HT1080 (cell line): Measurements from ENCODE around the gene SETD5. TPM values are rescaled to one million over a fixed set of nuclear protein-coding genes. Genes with fewer than 3 reads are reported as not detected.
"Not testable (repeated sequence)": the region's sequence is repeated elsewhere in the genome, so short reads cannot be mapped to it uniquely, and the experiment has no call there.

Experiments used
- DNase-seq: peaks from one replicate; pipeline ENCODE4 v3.0.0-alpha.2; 2015; ENCODE audit warnings: low read depth
- total RNA-seq: library from RNA; depleted of rRNA; stranded (reverse); fragments of >200 nt; shearing (Covaris generic); gene quantifications from 2 replicates; pipeline ENCODE4 v1.2.3, GENCODE V29; 2014

Gene SETD5
- total RNA-seq, 1 experiment from 2014 or later: 65.2 TPM

DNA sequence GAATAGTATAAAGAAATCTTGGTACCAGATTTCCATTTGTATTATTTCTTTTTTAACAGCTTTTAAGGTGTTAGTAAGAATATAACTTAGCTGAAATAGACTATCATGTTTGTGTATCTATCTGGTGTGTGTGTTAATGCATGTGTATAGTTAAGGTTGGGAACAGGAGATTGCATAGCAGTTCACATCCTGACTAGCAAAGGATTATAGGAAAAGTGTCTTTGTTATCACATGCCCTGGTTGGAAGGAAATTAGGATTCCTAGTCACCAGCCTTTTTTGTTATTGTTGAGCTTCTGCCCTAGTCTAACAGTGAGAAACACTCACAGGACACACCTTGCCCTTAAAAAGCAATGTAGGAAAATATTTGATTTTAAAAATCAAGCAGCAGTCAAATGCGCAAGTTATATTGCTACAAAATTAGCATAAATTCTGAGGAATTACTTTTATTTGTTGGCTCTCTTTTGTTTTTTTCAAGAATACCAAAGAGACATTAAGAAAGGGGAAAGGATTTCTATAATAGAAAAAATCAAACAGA lies 58.2 kb downstream of the SETD5 start:
- no peak for DNase-seq

DNA sequence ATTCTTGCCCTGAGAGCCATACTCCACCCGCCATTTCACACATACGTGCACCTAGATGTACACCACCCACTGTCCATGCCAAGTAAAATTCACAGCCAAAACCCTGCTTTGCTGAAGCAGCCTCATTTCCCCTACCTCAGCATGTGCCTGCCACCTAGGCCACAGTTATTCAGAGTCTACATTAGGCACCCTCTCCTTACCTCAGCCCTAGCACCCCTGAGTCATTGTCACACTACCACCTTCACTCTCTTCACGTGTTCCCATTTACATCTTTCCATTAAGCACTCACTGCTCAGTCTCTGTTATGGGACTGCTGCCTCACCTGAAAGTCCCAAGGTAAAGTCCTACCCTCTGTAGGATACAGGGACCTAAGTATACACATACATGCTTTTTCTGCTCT lies 70.0 kb downstream of the SETD5 start:
- no peak for DNase-seq

DNA sequence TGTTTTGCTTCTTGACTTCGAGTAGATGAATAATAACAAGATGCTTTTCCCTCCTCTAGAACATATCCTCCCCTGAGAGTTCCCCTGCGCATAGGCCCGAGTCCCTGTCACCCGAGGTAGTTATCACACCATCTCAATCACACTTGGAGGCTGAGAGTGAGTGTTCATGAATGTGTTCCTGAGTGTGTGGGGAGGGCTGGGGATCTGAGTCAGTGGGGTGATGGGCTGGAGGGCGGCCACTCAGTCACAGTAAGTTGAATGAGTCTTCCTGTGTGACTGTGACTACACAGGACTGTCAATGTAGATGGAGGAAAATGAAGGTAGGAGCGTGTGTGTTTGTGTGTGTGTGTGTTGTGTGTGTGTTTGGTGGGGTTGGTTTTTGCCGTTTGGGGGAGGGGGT lies 71.0 kb downstream of the SETD5 start:
- peak; percentile 12 for DNase-seq

DNA sequence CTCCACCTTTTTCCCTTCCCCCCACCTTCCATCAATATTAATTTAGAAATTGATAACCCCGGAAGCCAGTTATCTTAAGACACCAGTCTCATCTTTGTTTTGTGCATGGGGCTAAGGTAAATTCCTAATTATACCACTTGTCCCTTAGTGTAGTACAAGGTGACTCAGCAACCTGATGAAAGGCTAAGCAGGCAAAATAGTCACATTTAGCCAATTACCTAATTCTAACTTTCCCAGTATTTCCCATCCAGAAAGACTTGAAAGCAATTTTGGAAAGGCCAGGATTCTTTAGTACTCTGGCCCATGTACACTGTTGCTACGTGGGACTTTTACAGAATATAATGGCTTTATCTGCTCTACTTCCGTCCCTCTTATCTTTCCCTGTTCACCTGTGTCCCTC lies 72.6 kb downstream of the SETD5 start:
- no peak for DNase-seq

DNA sequence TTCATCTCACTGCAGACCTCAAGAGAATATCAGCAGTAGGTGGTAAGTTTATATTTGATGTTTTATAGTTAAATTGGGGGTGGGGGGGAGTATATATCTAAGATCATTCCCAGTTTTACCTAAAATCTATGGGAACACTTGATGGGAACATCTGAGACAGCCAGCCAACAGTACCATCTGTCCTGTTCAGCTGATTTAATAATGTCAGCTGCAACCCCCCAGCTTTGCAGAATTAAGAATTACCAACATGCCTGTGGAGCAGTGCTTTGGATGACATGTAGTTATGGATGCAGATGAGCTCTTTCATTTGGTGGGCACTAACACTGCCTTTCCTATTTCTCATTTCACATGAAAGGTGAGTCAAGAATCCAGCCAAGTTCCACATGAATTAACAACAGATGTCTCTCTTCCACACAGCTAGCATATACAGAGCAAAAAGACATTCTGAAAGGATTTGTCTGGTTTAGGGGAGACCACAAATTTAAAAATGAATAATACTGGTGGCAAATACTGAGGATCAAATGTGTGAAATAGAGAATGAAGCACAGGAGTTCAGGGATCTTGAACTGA lies 76.2 kb downstream of the SETD5 start:
- DNase-seq: no peak

DNA sequence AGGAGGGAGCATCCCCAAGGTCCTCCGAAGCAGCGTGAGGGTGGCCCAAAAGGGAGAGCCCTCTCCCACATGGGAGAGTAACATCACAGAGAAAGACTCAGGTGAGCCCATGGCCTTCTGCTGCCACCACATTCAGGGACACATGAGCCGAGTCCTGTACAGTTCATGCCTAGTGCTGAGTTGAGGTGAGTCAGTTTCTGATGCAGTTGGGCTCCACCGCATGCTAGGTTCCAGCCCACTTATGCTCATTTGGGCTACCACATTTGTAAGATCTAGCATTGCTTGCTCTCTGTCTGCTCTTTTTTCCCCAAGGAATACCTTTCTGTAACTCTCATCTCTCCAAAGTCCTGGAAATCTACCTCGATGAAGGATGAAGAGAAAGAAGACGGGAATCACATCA lies 77.1 kb downstream of the SETD5 start:
- no peak for DNase-seq

DNA sequence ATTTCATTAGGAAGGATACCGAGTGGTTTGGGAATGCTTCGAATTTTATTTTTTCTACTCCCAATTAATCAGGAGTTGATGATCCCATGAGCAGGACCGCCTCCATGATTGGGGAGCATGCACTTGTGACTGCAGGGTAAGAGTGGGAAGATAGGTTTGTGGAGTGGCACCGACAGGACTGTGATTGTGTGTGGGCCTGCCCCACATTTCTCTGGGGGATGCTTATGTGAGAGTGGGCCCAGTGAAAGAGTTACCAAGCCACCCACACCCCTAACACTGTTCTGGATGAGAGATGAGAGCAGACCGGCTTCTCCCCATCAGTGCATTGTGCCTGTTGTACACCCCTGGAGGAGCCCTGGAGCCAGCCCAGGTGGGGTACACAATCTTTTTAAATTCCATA lies 79.5 kb downstream of the SETD5 start:
- DNase-seq: no peak

DNA sequence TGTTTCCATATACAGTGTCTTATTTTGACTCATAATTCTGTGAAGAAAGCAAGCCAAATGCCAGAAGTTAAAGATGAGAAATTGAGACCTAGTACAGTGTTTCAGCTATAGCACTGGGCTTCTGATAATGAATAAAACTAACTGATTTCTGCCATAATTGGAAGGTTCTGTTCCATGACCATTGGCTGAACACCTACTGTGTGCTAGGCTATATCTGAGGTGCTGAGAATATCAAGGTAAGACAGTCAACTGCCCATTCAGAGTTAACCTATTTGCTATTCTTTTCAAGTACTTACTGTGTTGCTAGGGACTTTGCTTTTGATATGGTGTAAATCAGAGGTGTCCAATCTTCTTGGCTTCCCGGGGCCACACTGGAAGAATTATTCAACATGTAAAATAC lies 82.8 kb downstream of the SETD5 start:
- no peak for DNase-seq

DNA sequence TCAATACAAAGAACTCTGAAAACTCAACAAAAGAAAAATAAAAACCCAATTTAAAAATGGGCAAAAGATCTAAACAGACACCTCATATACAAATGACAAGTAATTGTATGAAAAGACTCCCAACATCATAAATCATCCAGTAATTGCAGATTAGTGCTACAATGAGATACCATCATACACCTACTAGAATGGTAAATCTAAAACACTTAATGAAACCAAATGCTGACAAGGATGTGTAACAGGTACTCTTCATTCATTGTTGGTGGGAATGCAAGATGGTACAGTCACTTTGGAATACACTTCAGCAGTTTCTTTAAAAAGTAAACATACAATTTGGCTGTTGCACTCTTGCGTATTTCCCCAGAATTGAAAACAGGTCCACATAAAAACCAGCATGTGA lies 87.8 kb downstream of the SETD5 start:
- DNase-seq: no peak

DNA sequence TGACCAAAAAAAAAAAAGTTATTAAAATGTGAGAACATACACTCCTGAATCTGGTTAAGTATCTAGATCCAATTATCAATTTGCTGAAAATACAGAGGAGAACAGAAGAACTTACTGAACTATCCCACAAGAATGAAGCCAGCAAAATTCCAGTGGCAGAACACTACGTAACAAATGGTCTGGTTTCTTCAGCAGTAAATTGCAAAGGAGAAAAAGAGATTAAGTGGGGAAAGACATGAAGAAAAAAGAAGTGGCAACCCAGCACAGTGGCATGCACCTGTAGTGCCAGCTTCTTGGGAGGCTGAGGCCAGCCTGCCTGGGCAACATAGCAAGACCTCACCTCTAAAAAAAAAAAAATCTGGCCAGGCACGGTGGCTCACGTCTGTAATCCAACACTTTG lies 94.1 kb downstream of the SETD5 start:
- DNase-seq: no peak

DNA sequence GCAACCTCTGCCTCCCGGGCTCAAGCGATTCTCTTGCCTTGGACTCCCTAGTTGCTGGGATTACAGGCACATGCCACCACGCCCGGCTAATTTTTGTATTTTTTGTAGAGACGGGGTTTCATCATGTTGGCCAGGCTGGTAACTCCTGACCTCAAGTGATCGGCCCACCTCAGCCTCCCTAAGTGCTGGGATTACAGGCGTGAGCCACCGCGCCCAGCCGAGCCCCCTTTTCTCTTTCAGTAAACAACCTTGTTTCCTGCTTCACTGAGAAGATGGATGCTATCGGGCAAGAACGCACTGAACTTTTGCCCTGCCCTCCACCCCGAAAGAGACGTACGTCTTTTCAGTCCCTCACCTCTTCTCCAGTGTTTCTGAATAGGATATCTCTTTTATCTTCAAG lies 96.6 kb downstream of the SETD5 start:
- not testable (repeated sequence) for DNase-seq

DNA sequence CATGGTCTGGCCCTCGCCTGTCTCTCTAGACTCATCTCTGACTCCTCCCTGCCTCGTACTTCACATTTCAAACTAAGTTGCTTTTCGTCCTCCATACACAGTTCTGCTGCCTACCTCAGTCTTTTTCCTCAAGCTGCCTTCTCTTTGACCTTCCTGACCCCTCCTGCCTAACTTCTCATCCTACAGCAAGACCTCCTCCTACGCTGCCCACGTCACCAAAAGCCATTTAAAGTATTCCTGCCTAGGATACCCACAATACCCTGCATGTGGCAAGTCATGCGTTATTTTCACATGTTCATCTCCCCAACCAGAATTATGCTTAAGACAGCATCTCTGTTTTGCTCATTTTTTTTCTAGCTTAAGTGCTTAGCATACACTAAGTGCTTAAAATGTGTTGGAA lies 99.5 kb downstream of the SETD5 start:
- no peak for DNase-seq

DNA sequence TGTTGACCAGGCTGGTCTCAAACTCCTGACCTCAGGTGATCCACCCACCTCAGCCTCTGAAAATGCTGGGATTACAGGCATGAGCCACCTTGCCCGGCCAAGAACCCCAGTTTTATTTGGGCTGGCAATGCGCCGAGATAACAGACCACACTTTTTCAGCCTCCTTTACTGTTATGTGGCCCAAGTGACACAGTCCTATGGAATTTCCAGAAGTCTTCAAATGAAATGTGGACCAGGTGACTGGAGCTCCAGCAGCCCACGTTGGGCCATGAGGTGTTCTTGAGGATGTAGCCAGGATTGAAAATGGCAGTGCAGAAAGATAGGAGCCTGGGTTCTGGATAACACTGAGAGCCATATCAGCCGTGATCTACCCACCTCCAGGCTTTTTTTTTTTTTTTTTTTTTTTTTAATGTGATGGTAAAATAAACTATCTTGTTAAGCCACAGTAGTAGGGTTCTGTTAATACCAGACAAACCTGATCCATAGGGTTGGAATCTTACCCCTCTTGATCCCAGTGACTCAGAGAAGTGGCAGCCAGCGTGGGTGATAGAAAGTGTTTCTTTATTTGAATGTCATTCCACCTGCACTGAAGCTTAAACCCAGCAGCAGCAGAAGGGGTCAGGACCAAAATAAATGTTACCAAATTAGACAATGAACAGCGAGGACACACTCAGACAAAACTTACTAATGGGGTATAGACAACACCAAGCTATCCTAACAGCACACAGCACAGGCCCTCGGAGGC lies 100.6 kb downstream of the SETD5 start:
- DNase-seq: peak; percentile 41

DNA sequence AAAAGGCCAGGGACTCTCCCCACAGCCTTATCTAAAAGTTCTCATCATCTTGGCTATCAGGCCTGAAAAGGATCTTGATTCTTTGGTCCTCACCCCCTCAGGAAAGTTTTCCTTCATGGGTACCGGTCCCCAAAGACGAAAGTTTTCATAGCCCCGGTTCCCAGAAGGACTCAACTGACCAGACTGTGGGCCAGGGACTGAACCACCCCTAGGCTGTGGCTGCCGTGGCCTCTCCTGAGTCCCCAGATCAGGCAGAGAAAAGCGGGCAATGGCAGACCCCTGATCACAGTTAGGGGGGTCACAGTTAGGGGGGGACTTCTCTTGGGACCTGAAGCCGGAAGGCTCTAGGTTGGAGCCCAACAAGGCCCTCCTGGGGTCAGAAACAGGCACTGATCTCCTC lies 101.4 kb downstream of the SETD5 start:
- DNase-seq: no peak

DNA sequence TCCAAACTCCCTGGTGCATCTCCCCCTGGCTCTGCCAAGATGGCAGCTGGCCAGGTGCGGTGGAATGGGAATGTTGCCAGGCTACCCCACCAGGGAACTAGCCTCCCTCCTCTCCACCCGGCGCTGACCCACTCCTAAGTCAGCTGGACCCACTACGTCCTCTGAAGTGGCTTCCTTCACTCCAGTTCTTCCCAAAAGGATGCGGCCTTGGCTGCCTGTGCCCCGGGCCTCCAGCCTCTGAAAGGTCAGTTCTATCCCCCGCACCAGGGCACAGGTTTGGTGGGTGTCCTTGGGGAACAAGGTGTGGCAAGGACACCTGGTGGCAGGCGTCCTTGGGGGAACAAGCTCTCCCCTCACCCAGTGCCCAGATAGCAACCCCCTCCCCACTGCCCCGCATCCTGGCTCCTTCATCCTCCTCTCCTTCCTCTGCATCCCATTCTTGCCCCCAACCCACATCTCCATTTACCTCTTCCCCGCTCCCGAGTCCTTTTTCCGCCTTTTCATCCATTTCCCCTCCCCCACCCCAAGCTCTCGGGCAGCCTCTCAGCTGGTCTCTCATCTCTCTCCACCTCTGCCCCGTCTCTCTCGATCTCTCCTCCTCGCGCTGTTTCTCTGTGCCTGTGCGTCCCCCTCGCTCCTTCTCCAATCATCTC lies 102.2 kb downstream of the SETD5 start:
- DNase-seq: no peak

DNA sequence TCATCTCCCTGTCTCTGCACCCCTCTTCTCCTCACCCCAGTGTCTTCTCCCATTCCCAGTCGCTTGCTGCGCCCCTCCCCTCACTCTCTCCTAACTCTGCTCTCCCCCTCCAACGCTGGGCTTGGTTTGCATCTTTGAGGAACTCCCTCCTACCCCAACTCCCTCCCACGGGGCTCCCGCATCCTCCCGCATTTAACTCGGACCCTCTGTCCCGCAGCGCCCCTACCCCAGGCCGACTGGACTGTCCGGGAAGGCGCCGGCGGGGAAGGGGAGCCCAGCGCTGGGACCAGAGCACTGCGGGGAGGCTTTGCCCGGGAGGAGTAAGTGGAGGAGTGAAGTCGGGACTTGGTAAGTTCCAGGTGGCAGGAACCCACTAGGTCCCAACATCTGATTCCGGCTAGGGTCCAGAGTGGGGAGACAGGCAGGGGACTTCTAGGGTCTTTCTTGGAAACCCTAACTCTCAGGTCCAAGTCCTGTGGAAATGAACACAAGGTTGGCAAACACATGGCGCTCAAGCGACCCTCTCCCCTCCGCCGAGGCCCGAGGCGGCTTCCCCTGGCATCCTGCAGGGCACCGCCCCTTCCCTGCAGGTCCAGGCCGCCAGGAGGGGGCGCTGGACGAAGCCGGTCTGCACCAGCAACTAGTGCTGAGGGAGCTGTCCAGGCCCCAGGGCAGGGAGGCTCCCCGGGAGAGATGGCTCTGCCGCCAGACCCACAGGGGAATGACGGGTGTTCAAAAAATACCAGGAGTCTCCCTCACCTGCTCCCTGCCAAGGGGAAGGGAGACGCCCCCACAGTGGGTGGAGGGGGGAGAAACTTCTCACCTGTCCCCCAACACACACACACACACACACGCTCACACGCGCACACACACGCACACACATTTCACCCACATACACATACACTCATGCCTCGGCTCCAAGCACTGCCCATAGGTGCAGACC lies 103.0 kb downstream of the SETD5 start:
- DNase-seq: peak; percentile 37

DNA sequence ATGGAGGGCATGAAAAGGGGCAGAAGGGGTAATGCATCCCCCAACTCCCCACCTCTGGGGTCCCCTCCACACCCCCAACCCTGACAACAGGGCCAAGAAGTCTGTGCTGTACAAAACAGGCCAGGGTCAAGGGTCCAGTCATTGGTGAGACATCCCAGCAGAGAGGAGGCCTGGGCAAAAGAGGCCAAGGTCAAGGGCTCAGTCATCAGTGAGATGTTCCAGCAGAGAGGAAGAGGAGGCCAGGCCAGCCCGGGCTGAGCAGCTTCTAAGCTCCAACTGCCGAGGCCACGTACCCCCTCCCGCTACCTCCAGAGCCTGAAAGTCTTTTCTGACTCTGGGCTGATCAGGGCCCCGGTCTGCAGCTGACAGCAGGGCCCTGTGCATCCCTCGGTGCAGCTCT lies 103.8 kb downstream of the SETD5 start:
- DNase-seq: no peak

DNA sequence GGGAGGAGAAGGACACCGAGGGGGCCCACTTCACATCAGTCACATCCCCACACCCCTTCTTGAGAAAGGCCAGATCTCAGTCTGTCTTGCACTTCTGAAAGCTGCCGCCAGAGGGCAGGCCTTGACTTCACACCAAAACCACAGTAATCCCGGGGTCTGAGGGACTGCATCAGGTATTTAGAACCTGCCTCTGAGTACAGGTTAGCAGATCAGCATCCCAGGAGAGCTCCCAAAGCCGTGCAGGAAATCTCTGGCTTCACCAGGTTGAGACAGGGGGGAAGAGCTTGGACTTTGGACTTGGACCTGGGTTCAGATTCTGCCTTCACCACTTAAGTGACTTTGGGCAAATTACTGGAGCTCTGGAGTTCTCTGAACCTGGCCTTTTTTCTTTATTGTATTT lies 105.9 kb downstream of the SETD5 start:
- DNase-seq: peak; percentile 73

DNA sequence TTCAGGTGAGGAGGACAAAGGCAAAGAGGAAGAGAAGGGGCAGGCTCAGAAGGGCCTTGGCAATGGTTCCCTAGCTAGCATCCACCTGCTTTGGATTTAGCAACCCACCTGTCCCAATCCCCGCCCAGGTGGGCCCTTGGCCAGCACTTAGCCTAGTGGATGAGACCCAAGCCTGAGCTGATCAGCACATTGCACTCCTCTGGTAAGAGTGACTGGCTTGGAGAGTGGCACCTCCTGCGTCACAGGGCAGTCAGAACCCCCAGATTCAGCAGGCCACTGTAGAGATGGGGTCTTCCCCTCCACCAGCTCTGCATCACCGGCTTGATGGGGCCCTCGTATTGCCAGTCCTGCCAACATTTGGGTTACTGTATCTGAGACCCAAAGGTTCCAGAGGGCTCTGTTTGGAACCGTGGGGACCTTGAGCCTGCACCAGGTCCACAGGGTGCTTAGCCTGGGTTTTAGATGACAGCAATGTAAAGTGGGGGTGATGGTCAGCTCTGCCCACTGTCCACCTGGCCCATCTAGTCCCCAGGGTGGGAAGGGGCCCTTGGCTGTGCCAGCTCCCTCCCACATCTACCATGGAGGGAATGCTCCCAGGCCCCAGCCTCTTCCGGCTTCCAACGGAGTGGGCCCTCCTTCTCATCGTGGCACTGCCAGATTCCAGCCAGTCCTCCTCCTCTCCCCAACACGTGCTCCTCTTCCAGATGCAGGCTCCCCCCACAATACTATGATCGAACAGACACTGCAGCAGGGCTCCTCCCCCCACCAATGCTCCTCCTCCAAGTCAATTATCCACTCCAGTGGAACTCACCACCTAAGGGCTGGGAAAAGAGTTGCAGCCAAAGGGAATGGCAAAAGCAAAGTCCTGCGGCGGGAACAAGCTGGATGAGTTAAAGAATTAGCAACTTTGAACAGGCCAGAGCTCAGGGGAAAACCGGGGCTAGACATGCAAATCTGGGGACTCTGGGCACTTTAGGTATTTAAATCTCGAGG lies 110.5 kb downstream of the SETD5 start:
- no peak for DNase-seq

DNA sequence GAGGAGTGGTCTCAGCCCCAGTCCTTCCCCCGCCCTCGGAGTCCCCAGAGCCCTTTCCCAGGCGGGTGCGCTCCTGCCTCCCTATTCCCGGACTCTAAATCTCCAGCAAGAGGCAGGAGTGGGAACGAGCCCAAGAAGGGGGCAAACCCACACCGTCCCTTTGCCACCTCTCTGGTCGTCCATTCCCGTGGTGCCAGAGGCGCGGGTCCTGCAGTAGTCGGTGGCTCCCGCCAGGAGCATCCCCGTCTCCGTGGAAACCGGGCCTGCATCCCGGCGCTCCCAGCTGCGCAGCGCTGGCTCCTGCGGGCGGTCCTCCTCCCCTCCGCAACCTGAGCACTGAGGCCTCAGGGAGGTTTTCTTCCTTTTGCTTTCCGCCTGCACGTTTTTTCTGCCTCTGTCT lies 111.4 kb downstream of the SETD5 start:
- no peak for DNase-seq
